Thymus (tissue), 14 donors: ENCODE data around the gene IFI35. TPM values are rescaled to one million over a fixed set of nuclear protein-coding genes. Genes with fewer than 3 reads are reported as not detected.
"Not testable (repeated sequence)": the region's sequence is repeated elsewhere in the genome, so short reads cannot be mapped to it uniquely, and the experiment has no call there.

Experiments used
- DNase-seq, 9 donors: peaks; one replicate each; pipeline ENCODE4 v3.0.0-alpha.2; 2013; ENCODE audit warnings: low spot score in 9 of 9, low read depth in 6 of 9, missing footprints in 1 of 9
- H3K27ac ChIP-seq, 2 donors: one replicate each; pipeline ENCODE4 v1.5.1; 2013; ENCODE audit warnings: control low read depth in 1 of 2, low read depth in 1 of 2, low read length in 1 of 2, mild to moderate bottlenecking in 1 of 2, moderate library complexity in 1 of 2
- H3K27me3 ChIP-seq, 2 donors: one replicate each; pipeline ENCODE4 v1.5.1; 2013; ENCODE audit warnings: low read length in 1 of 2; ENCODE audit not compliant: control insufficient read depth in 2 of 2, insufficient read depth in 1 of 2
- H3K36me3 ChIP-seq, 2 donors: one replicate each; pipeline ENCODE4 v1.5.1; 2013; ENCODE audit warnings: low read length in 1 of 2, mild to moderate bottlenecking in 1 of 2, moderate library complexity in 1 of 2; ENCODE audit not compliant: control insufficient read depth in 2 of 2, insufficient read depth in 2 of 2
- H3K4me1 ChIP-seq, 2 donors: one replicate each; pipeline ENCODE4 v1.5.1; 2013; ENCODE audit warnings: low read length in 2 of 2; ENCODE audit not compliant: control insufficient read depth in 2 of 2, insufficient read depth in 2 of 2
- H3K4me3 ChIP-seq, 2 donors: one replicate each; pipeline ENCODE4 v1.5.1; 2013; ENCODE audit warnings: low read length in 2 of 2, control low read depth in 1 of 2, mild to moderate bottlenecking in 1 of 2
- H3K9me3 ChIP-seq, 2 donors: one replicate each; pipeline ENCODE4 v1.5.1; 2013; ENCODE audit warnings: low read length in 1 of 2, mild to moderate bottlenecking in 1 of 2; ENCODE audit not compliant: control insufficient read depth in 2 of 2, insufficient read depth in 1 of 2
- WGBS: extraction: QIAGEN DNeasy Blood & Tissue Kit; methylation state at CpG from one replicate; pipeline ENCODE4 v1.1.7; 2013; 5-methylcytosine and 5-hydroxymethylcytosine counted together
- long read RNA-seq, 10 donors: transcript quantifications; one replicate each; lab custom pipeline, GENCODE V29; 2026
- polyA plus RNA-seq: library from polyadenylated mRNA; stranded (reverse); fragments of 200-250 nt; gene quantifications from one replicate; pipeline ENCODE4 v1.2.3, GENCODE V29; 2013
- total RNA-seq: library from RNA; stranded (reverse); fragments of 120-200 nt; gene quantifications from one replicate; pipeline ENCODE4 v1.2.4, GENCODE V29; 2013
- donor health status: healthy.

Gene IFI35
- total RNA-seq = 53.1 TPM
- 47.6 TPM for polyA plus RNA-seq
- long read RNA-seq, donor 1, partial matches to known transcripts = 0 of 2 reads
- long read RNA-seq, donor 1, other reads (novel, unspliced or antisense) = 0 of 2 reads
- long read RNA-seq, donor 2 = 0 reads
- long read RNA-seq, donor 3, transcript IFI35-204 (7 exons, 1,232 nt) = major isoform, 14 of 39 reads
- long read RNA-seq, donor 3, transcript IFI35-203 (7 exons, 1,241 nt) = minor isoform, 8 of 39 reads
- long read RNA-seq, donor 3, partial matches to known transcripts = 16 of 39 reads
- long read RNA-seq, donor 3, other reads (novel, unspliced or antisense) = 0 of 39 reads
- long read RNA-seq, donor 4, transcript IFI35-203 (7 exons, 1,241 nt) = major isoform, 5 of 16 reads
- long read RNA-seq, donor 4, partial matches to known transcripts = 7 of 16 reads
- long read RNA-seq, donor 4, other reads (novel, unspliced or antisense) = 0 of 16 reads
- long read RNA-seq, donor 5, transcript IFI35-204 (7 exons, 1,232 nt) = minor isoform, 13 of 48 reads
- long read RNA-seq, donor 5, transcript IFI35-203 (7 exons, 1,241 nt) = major isoform, 15 of 48 reads
- long read RNA-seq, donor 5, partial matches to known transcripts = 19 of 48 reads
- long read RNA-seq, donor 5, other reads (novel, unspliced or antisense) = 0 of 48 reads
- long read RNA-seq, donor 6, transcript IFI35-203 (7 exons, 1,241 nt) = minor isoform, 8 of 23 reads
- long read RNA-seq, donor 6, transcript IFI35-204 (7 exons, 1,232 nt) = major isoform, 10 of 23 reads
- long read RNA-seq, donor 6, partial matches to known transcripts = 5 of 23 reads
- long read RNA-seq, donor 6, other reads (novel, unspliced or antisense) = 0 of 23 reads
- long read RNA-seq, donor 7, transcript IFI35-204 (7 exons, 1,232 nt) = major isoform, 11 of 16 reads
- long read RNA-seq, donor 7, partial matches to known transcripts = 0 of 16 reads
- long read RNA-seq, donor 7, other reads (novel, unspliced or antisense) = 0 of 16 reads
- long read RNA-seq, donor 8, transcript IFI35-204 (7 exons, 1,232 nt) = major isoform, 6 of 10 reads
- long read RNA-seq, donor 8, partial matches to known transcripts = 0 of 10 reads
- long read RNA-seq, donor 8, other reads (novel, unspliced or antisense) = 0 of 10 reads
- long read RNA-seq, donor 9, partial matches to known transcripts = 0 of 5 reads
- long read RNA-seq, donor 9, other reads (novel, unspliced or antisense) = 0 of 5 reads
- long read RNA-seq, donor 10, transcript IFI35-203 (7 exons, 1,241 nt) = major isoform, 5 of 8 reads
- long read RNA-seq, donor 10, partial matches to known transcripts = 0 of 8 reads
- long read RNA-seq, donor 10, other reads (novel, unspliced or antisense) = 0 of 8 reads

DNA sequence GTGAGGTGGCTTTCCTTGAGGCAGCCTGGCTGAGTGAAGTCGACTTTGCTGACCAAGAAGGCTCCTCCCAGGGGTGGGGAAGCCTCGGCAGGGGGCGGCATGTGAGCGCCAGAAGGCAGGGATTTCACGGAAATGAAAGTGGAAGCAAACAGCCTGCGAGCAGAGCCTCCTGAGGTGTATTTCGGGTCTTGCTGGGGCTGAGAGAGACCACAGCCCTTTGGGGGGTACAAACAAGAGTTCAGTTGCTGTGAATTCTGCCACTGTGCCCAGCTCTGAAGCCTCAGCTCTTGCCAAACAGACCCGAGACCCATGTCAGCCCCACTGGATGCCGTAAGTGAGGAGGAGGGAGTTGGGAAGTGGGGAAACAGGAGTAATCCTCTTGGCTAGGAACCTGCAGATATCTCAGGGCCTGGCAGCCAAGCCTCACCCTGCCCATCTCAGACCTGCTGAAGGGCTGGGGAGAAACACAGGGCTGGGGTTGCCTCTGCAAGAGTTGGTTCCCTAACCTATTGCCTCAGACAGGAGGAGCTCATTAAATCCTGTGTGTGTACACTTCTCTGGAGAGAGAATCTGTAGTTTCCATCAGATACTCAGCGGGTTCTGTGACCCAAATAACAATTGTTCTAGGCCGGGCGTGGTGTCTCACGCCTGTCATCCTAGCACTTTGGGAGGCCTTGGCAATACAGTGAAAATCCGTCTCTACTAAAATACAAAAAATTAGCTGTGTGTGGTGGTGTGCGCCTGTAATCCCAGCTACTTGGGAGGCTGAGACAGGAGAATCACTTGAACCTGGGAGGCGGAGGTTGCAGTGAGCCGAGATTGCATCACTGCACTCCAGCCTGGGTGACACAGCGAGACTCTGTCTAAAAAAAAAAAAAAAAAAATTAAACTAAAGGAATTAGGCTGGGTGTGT lies at the start of gene IFI35:
Gene IFI35, plus strand, starts transcription at position 146 of the 913 bp plus-strand sequence. Its CDS starts 164 bp downstream, at position 310.
- DNase-seq = peak; percentile 62 to 92 (median 80)
- peak within 1 kb of the TSS; percentile 45 to 83 for H3K4me3 ChIP-seq
- H3K4me1 ChIP-seq = peaks cover 0 to 9% of the 10 kb centered on the region in 2 donors
- H3K27me3 ChIP-seq = no peaks in the 10 kb centered on the region
- H3K9me3 ChIP-seq = no peaks in the 10 kb centered on the region
- H3K36me3 ChIP-seq = peaks cover 25 to 27% of the 10 kb centered on the region in 2 donors
- 39% methylated on average over 18 of the region's 18 CpGs for WGBS
- H3K27ac ChIP-seq = peak within 1 kb of the TSS; percentile 93 to 95

- WGBS = 1% methylated on average over 43 of the region's 43 CpGs
- H3K36me3 ChIP-seq = peaks cover 23 to 27% of the 10 kb centered on the region in 2 donors
- no peaks in the 10 kb centered on the region for H3K9me3 ChIP-seq
- H3K27ac ChIP-seq = peak within 1 kb of the TSS; percentile 75 to 79
- DNase-seq = peak; percentile 84 to 97 (median 94)
- H3K4me1 ChIP-seq = peaks cover 4 to 6% of the 10 kb centered on the region in 2 donors
- H3K27me3 ChIP-seq = no peaks in the 10 kb centered on the region
- H3K4me3 ChIP-seq = peak within 1 kb of the TSS; percentile 63 to 66
Observed at GRCh38 chr17:42964161-42964932, 42.2 kb upstream of the IFI35 start, which contains the start of gene AARSD1. TSS of gene AARSD1 (minus strand) at chr17:42964454. CDS start at chr17:42964440, 14 bp downstream.

GRCh38 chr17:42967925-42968324 lies 38.7 kb upstream of the IFI35 start:
- no peak for DNase-seq
- Histone ChIP-seq H3K27ac (no peak overlapping the region), H3K27me3 (no peaks in the 10 kb centered on the region), H3K4me1 (peaks cover 4 to 6% of the 10 kb centered on the region in 2 donors), H3K4me3 (no peak overlapping the region), H3K36me3 (no peaks in the 10 kb centered on the region), H3K9me3 (no peaks in the 10 kb centered on the region)
- WGBS = 97% methylated on average over 1 of the region's 1 CpG

DNA sequence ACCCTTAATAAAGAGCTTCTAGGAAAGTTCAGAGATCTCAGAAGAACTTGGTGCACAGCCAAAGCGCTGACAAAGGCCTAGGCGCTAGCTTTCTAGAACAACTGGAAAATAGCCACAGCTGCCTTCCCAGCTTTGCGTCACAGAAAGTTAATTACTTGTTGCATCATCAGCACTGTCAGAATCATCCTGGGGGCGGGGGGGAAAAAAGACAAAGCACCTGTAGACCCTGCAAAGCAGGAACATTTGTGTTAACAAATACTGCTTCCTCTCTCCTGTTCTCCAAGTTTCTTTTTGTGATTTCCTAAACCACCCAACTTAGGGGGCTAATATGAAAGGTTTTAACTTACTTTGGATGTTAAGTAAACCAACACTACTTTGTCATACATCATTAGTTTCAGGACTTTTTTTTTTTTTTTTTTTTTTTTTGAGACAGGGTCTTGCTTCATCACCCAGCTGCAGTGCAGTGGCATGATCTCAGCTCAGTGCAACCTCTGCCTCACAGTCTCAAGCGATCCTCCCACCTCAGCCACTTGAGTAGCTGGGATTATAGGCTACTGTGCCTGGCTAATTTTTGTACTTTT lies 37.5 kb upstream of the IFI35 start:
- Histone ChIP-seq H3K27me3 (no peaks in the 10 kb centered on the region), H3K4me3 (no peak overlapping the region), H3K9me3 (no peaks in the 10 kb centered on the region), H3K4me1 (no peaks in the 10 kb centered on the region), H3K36me3 (no peaks in the 10 kb centered on the region), H3K27ac (no peak overlapping the region)
- DNase-seq = no peak
- WGBS = 73% methylated on average over 5 of the region's 5 CpGs

DNA sequence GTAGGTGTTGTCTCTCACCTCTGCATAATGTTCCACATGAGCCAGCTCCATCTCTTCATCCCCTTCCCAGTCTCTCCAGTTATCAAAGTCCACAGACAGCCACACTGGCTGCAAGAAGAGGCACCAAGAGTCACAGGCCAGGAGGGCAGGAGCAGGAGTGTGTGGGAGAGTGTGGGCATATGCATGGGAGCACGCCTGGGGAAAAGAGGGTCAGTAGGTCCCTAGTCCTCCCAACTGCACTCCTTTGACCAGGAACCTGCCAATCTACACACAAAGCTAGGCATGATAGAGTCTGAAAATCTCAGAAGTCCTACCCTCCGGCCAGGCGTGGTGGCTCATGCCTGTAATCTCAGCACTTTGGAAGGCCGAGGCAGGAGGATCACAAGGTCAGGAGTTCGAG lies 35.0 kb upstream of the IFI35 start:
- H3K4me3 ChIP-seq = no peak overlapping the region
- H3K9me3 ChIP-seq = no peaks in the 10 kb centered on the region
- no peak for DNase-seq
- H3K4me1 ChIP-seq = no peaks in the 10 kb centered on the region
- WGBS = 99% methylated on average over 5 of the region's 5 CpGs
- no peak overlapping the region for H3K27ac ChIP-seq
- no peaks in the 10 kb centered on the region for H3K27me3 ChIP-seq
- H3K36me3 ChIP-seq = no peaks in the 10 kb centered on the region

DNA sequence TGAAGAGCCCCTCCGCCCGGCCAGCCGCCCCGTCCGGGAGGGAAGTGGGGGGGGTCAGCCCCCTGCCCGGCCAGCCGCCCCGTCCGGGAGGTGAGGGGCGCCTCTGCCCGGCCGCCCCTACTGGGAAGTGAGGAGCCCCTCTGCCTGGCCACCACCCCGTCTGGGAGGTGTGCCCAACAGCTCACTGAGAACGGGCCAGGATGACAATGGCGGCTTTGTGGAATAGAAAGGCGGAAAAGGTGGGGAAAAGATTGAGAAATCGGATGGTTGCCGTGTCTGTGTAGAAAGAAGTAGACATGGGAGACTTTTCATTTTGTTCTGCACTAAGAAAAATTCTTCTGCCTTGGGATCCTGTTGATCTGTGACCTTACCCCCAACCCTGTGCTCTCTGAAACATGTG lies 33.3 kb upstream of the IFI35 start:
- H3K9me3 ChIP-seq, H3K36me3 ChIP-seq, H3K4me1 ChIP-seq, H3K27ac ChIP-seq, H3K27me3 ChIP-seq, H3K4me3 ChIP-seq, DNase-seq: not testable (repeated sequence)
- WGBS = 97% methylated on average over 11 of the region's 18 CpGs

DNA sequence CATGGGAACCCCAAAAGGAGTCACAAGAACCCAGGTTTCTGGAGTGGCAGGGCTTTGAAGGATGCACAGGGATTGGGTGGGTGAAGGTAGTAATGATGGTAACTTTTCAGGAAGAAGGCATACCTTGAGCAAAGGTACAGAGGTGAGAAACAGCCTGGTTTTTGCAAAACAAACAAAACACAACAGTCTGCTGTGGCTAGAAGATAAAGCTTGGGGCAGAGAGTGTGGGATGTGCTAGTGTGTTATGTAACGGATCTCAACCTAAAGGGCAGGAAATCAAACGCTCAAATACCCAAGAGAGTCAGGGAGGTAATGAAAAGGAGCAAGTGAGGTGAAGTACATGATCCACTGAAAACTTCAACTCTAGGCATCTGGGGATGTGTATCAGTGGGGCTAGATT lies 31.3 kb upstream of the IFI35 start:
- H3K9me3 ChIP-seq = no peaks in the 10 kb centered on the region
- no peak overlapping the region for H3K4me3 ChIP-seq
- H3K36me3 ChIP-seq = no peaks in the 10 kb centered on the region
- DNase-seq = no peak
- WGBS = 70% methylated on average over 2 of the region's 2 CpGs
- no peaks in the 10 kb centered on the region for H3K27me3 ChIP-seq
- peaks cover 3 to 12% of the 10 kb centered on the region in 2 donors for H3K4me1 ChIP-seq
- H3K27ac ChIP-seq = no peak overlapping the region
